Spleen (tissue), 11 donors: ENCODE data around the gene DGKE. TPM values are rescaled to one million over a fixed set of nuclear protein-coding genes. Genes with fewer than 3 reads are reported as not detected.

Source experiments
- DNase-seq: peaks from one replicate; pipeline ENCODE4 v3.0.0-alpha.2; 2020
- H3K27ac ChIP-seq, 8 donors: fragments of 200-600 bp; sonication (generic) in 7 of 8; 1 replicate in 4 of 8; 2 replicates in 4 of 8; pipeline versions ENCODE4 v1.5.0 to v1.8.0; 2016 to 2021; ENCODE audit warnings: inconsistent platforms in 4 of 8, mild to moderate bottlenecking in 4 of 8, moderate library complexity in 1 of 8
- H3K27me3 ChIP-seq, 7 donors: fragments of 200-600 bp; sonication (generic) in 6 of 7; replicated peaks in 1 of 7; 1 replicate in 4 of 7; 2 replicates in 3 of 7; pipeline versions ENCODE4 v1.5.0 to v1.8.0; 2016 to 2021; ENCODE audit warnings: inconsistent platforms in 3 of 7, mild to moderate bottlenecking in 1 of 7
- H3K36me3 ChIP-seq, 6 donors: fragments of 200-600 bp; sonication (generic) in 5 of 6; 1 replicate in 4 of 6; 2 replicates in 2 of 6; pipeline versions ENCODE4 v1.5.0 to v1.8.0; 2016 to 2021; ENCODE audit warnings: inconsistent platforms in 2 of 6
- H3K4me1 ChIP-seq, 6 donors: fragments of 200-600 bp; sonication (generic) in 5 of 6; 1 replicate in 3 of 6; 2 replicates in 3 of 6; pipeline versions ENCODE4 v1.5.0 to v1.8.0; 2016 to 2021; ENCODE audit warnings: inconsistent platforms in 3 of 6
- H3K4me3 ChIP-seq, 8 donors: fragments of 200-600 bp; sonication (generic) in 7 of 8; 1 replicate in 4 of 8; 2 replicates in 4 of 8; pipeline versions ENCODE4 v1.5.0 to v1.8.0; 2016 to 2021; ENCODE audit warnings: inconsistent platforms in 4 of 8, mild to moderate bottlenecking in 4 of 8, moderate library complexity in 2 of 8
- H3K9me3 ChIP-seq, 8 donors: fragments of 200-600 bp; sonication (generic) in 7 of 8; 1 replicate in 4 of 8; 2 replicates in 4 of 8; pipeline versions ENCODE4 v1.5.0 to v1.8.0; 2016 to 2021; ENCODE audit warnings: inconsistent platforms in 4 of 8
- POLR2A ChIP-seq, 3 donors: fragments of 450-650 bp; IDR thresholded peaks; one replicate each; pipeline ENCODE4 v1.5.1; 2017; ENCODE audit warnings: antibody characterized with exemption in 3 of 3, mild to moderate bottlenecking in 1 of 3
- POLR2AphosphoS5 ChIP-seq, 3 donors: sonication (generic); formaldehyde crosslinking; IDR thresholded peaks; one replicate each; pipeline ENCODE4 v1.5.1; 2017; ENCODE audit warnings: antibody characterized with exemption in 3 of 3
- WGBS, 5 donors: extraction: QIAGEN DNeasy Blood & Tissue Kit in 3 of 5; methylation state at CpG; one replicate each; pipeline versions ENCODE4 v1.1.5 to v1.1.7; 2013 to 2018; 5-methylcytosine and 5-hydroxymethylcytosine counted together
- intact Hi-C: fragments of 100-400 bp; cut with DNase I; formaldehyde crosslinking; loops from one replicate; pipeline ENCODE4 v1.15.0; 2023; ENCODE audit warnings: low total_unique reads
- polyA plus RNA-seq, 3 donors: library from polyadenylated mRNA; stranded (reverse); fragments of 200-250 nt; gene quantifications; one replicate each; pipeline ENCODE4 v1.2.1, GENCODE V29; 2013
- total RNA-seq, 7 donors: library from RNA; depleted of rRNA in 3 of 7; stranded (reverse); fragments of >200 nt in 3 of 7; fragmentation: NEBNext Ultra II Directional in 4 of 7; extraction: Animal tissue kit (Norgen Biotek cat#: 25700) in 4 of 7; gene quantifications; one replicate each; pipeline versions ENCODE4 v1.1.0 to v1.2.1, GENCODE V29; 2016 to 2021
- TF ChIP-seq, protein P1 (sequence below), 11 experiments: fragments of 200-600 bp in 7 of 11; fragments of 450-650 bp in 4 of 11; sonication (generic) in 4 of 11; IDR thresholded peaks in 8 of 11; conservative IDR thresholded peaks in 3 of 11; 1 replicate in 7 of 11; 2 replicates in 4 of 11; pipeline versions ENCODE4 v1.4.0 to v1.8.0; 2016 to 2021; ENCODE audit warnings: antibody characterized with exemption in 11 of 11, inconsistent platforms in 4 of 11, mild to moderate bottlenecking in 1 of 11
- donor health status: healthy with polysubstance abuse.
- donor health status: DM: no; HTN: no; CAD: no; lungs with moderate emphysema.
- donor health status: DM: no; HTN: no; CAD: no.
- donor health status: Bipolar disorder and iron deficiency.
- donor health status: healthy.
- donor health status: DM: no; HTN: no; CAD: no.
- donor health status: DM: yes; HTN: yes; CAD: no.

DGKE gene
- total and polyA plus RNA-seq, 10 donors: 2.3 to 37.3 (median 22.2) TPM

- Histone ChIP-seq H3K27ac (peak overlapping the region in 1 of 8 donors; percentile 65), H3K4me1 (no peaks in the 10 kb centered on the region), H3K4me3 (no peak overlapping the region), H3K36me3 (peaks cover 0 to 24% (median 4%) of the 10 kb centered on the region in 6 donors), H3K9me3 (no peaks in the 10 kb centered on the region), H3K27me3 (no peaks in the 10 kb centered on the region)
- no peak for TF ChIP-seq POLR2AphosphoS5 (IDR thresholded peaks at IDR 0.05)
- no peak for TF ChIP-seq POLR2A (IDR thresholded peaks at IDR 0.05)
- TF ChIP-seq, protein P1, sequence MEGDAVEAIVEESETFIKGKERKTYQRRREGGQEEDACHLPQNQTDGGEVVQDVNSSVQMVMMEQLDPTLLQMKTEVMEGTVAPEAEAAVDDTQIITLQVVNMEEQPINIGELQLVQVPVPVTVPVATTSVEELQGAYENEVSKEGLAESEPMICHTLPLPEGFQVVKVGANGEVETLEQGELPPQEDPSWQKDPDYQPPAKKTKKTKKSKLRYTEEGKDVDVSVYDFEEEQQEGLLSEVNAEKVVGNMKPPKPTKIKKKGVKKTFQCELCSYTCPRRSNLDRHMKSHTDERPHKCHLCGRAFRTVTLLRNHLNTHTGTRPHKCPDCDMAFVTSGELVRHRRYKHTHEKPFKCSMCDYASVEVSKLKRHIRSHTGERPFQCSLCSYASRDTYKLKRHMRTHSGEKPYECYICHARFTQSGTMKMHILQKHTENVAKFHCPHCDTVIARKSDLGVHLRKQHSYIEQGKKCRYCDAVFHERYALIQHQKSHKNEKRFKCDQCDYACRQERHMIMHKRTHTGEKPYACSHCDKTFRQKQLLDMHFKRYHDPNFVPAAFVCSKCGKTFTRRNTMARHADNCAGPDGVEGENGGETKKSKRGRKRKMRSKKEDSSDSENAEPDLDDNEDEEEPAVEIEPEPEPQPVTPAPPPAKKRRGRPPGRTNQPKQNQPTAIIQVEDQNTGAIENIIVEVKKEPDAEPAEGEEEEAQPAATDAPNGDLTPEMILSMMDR (IDR thresholded peaks at IDR 0.05 in 8 of 11, conservative IDR thresholded peaks at IDR 0.05 in 3 of 11): no peak
- intact Hi-C loops: no loop called here
- 94 to 99% (median 95%) methylated on average over 3 of the region's 3 CpGs for WGBS, 5 donors
- no peak for DNase-seq
Measured at GRCh38 chr17:56868716-56869115, 34.8 kb downstream of the DGKE start.

GRCh38 chr17:56870081-56870651, 36.2 kb downstream of the DGKE start:
- intact Hi-C loops: no loop called here
- TF ChIP-seq POLR2AphosphoS5 (IDR thresholded peaks at IDR 0.05) (no peak), POLR2A (IDR thresholded peaks at IDR 0.05) (no peak)
- TF ChIP-seq, protein P1 (IDR thresholded peaks at IDR 0.05 in 8 of 11, conservative IDR thresholded peaks at IDR 0.05 in 3 of 11): no peak
- no peaks in the 10 kb centered on the region for H3K9me3 ChIP-seq
- H3K4me3 ChIP-seq: no peak overlapping the region
- no peaks in the 10 kb centered on the region for H3K27me3 ChIP-seq
- peak overlapping the region in 2 of 8 donors; percentile 15 to 18 for H3K27ac ChIP-seq
- 57 to 83% (median 78%) methylated on average over 4 of the region's 4 CpGs for WGBS, 5 donors
- DNase-seq: no peak
- H3K4me1 ChIP-seq: no peaks in the 10 kb centered on the region
- H3K36me3 ChIP-seq: peaks cover 0 to 12% (median 2%) of the 10 kb centered on the region in 6 donors

GRCh38 chr17:56876766-56877179, 42.8 kb downstream of the DGKE start:
- H3K27me3 ChIP-seq: no peaks in the 10 kb centered on the region
- intact Hi-C loops: no loop called here
- no peak overlapping the region for H3K4me3 ChIP-seq
- peak in 1 of 3 donors; percentile 19 for TF ChIP-seq POLR2AphosphoS5 (IDR thresholded peaks at IDR 0.05)
- TF ChIP-seq, protein P1 (IDR thresholded peaks at IDR 0.05 in 8 of 11, conservative IDR thresholded peaks at IDR 0.05 in 3 of 11): no peak
- peaks cover 0 to 3% (median 0%) of the 10 kb centered on the region in 6 donors for H3K36me3 ChIP-seq
- no peaks in the 10 kb centered on the region for H3K9me3 ChIP-seq
- DNase-seq: no peak
- H3K4me1 ChIP-seq: peaks cover 0 to 16% (median 3%) of the 10 kb centered on the region in 6 donors
- H3K27ac ChIP-seq: peak overlapping the region in 2 of 8 donors; percentile 15 to 20
- WGBS, 5 donors: 65 to 83% (median 75%) methylated on average over 7 of the region's 7 CpGs

DNA sequence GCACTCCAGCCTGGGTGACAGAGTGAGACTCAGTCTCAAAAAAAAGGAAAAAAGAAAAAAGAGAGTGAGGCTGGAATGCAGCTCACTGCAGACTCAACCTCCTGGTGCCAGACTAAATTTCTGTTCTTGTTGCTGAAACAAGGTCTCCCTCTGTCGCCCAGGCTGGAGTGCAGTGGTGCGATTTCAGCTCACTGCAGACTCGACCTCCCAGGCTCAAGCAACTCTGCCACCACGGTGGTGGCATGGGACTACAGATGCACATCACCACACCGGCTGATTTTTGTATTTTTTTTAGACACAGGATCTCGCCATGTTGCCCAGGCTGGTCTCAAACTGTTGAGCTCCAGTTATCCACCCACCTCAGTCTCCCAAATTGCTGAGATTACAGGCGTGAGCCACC, 45.3 kb downstream of the DGKE start:
- Histone ChIP-seq H3K36me3 (peaks cover 0 to 12% (median 0%) of the 10 kb centered on the region in 6 donors), H3K27me3 (no peaks in the 10 kb centered on the region), H3K4me1 (peaks cover 0 to 16% (median 3%) of the 10 kb centered on the region in 6 donors), H3K4me3 (no peak overlapping the region), H3K27ac (no peak overlapping the region), H3K9me3 (no peaks in the 10 kb centered on the region)
- TF ChIP-seq POLR2AphosphoS5 (IDR thresholded peaks at IDR 0.05): no peak
- no peak for TF ChIP-seq POLR2A (IDR thresholded peaks at IDR 0.05)
- TF ChIP-seq, protein P1 (IDR thresholded peaks at IDR 0.05 in 8 of 11, conservative IDR thresholded peaks at IDR 0.05 in 3 of 11): no peak
- 88 to 92% (median 90%) methylated on average over 5 to 7 of the region's 7 CpGs for WGBS, 5 donors
- no peak for DNase-seq
- intact Hi-C loops: no loop called here
